NCI-H510A treated with DMSO at 0.1 percent for 48 hours (cell line): ENCODE measurements around the gene ATP11A.
"Not testable (repeated sequence)": the region's sequence is repeated elsewhere in the genome, so short reads cannot be mapped to it uniquely, and the experiment has no call there.

Experiments
- DNase-seq: peaks from one replicate; lab custom pipeline; 2025; lab: John Stamatoyannopoulos, UW

The ATP11A gene

GRCh38 chr13:112865478-112865877 is 175.6 kb downstream of the ATP11A start:
- not testable (repeated sequence) for DNase-seq

GRCh38 chr13:112867301-112867711 is 177.5 kb downstream of the ATP11A start:
- no peak for DNase-seq

- no peak for DNase-seq
Observed at GRCh38 chr13:112868308-112868707, 178.5 kb downstream of the ATP11A start.

GRCh38 chr13:112869202-112870050 is 179.6 kb downstream of the ATP11A start:
- no peak for DNase-seq

- no peak for DNase-seq
Observed at GRCh38 chr13:112870051-112870331, 180.2 kb downstream of the ATP11A start.

GRCh38 chr13:112870737-112871287 is 181.0 kb downstream of the ATP11A start:
- DNase-seq: no peak

- DNase-seq: no peak
Observed at GRCh38 chr13:112871742-112872141, 181.9 kb downstream of the ATP11A start.

- DNase-seq: not testable (repeated sequence)
Observed at GRCh38 chr13:112872657-112873631, 183.1 kb downstream of the ATP11A start.

- peak; percentile 63 for DNase-seq
Observed at GRCh38 chr13:112873851-112874750, 184.3 kb downstream of the ATP11A start.

- DNase-seq: no peak
Observed at GRCh38 chr13:112874751-112875300, 185.0 kb downstream of the ATP11A start.

- DNase-seq: no peak
Observed at GRCh38 chr13:112875627-112876026, 185.8 kb downstream of the ATP11A start.

GRCh38 chr13:112876305-112877000 is 186.6 kb downstream of the ATP11A start:
- DNase-seq: no peak

- DNase-seq: no peak
Observed at GRCh38 chr13:112877066-112877465, 187.2 kb downstream of the ATP11A start.

- no peak for DNase-seq
Observed at GRCh38 chr13:112877539-112877938, 187.7 kb downstream of the ATP11A start.

- no peak for DNase-seq
Observed at GRCh38 chr13:112877976-112878955, 188.4 kb downstream of the ATP11A start.

- no peak for DNase-seq
Observed at GRCh38 chr13:112879283-112879833, 189.5 kb downstream of the ATP11A start.

GRCh38 chr13:112880221-112880641 is 190.4 kb downstream of the ATP11A start:
- DNase-seq: no peak

GRCh38 chr13:112880976-112881540 is 191.2 kb downstream of the ATP11A start:
- DNase-seq: no peak
